ENCODE measurements around the gene GPC5. TPM values are rescaled to one million over a fixed set of nuclear protein-coding genes. Genes with fewer than 3 reads are reported as not detected.

GPC5 gene
- total RNA-seq, 2 experiments from 2014 or later, result 0.63 to 0.66 TPM

DNA sequence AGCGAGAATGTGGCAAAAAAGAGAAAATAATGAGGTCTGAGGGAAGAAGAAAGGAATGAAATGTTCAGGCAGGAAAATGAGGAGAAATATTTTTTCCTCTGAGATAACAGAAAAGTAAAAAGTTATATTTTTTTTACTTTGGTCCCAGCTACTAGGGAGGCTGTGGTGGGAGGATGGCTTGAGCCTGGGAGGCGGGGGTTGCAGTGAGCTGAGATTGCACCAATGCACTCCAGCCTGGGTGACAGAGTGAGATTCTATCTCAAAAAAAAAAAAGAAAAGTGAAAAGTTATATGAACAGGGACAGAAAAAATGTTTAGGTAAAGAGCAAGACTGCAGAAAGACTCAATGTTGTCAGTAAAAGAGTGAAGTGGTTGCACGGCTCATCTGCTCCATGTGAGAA lies 1224.5 kb downstream of the GPC5 start:
- CTCF ChIA-PET, result no interaction called here
- Mint-ChIP-seq H3K27ac (no peak overlapping the region), H3K27me3 (no peaks in the 10 kb centered on the region), H3K9me3 (ENCODE audit: low read depth) (peaks cover 2% of the 10 kb centered on the region), H3K4me1 (no peaks in the 10 kb centered on the region), H3K4me3 (no peak overlapping the region), H3K36me3 (ENCODE audit: low read depth) (no peaks in the 10 kb centered on the region)
- ATAC-seq (no peak), DNase-seq (no peak)
- intact Hi-C loops (cut with DNase I, micrococcal nuclease), result no loop called here
- POLR2A ChIA-PET, result no interaction called here

DNA sequence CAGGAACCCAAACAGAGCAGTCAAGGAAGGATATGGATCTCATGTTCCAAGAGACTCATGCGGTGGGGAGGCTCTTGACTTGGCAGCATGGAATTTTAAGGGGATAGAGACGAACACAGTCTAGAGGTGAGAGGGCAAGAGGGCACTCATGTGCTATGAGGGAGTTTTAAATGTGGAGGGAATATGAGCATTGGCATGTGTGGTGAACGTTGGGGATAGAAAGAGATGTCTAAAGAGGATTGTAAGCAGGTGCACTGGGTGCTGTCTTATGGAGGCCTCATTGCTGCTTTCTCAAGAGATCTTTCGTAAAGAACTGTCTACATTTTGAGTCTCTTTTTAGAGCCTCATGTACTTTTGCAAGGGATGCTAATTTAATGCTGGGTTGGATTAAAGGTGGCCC lies 1227.9 kb downstream of the GPC5 start:
- H3K9me3 Mint-ChIP-seq (ENCODE audit: low read depth), result peaks cover 5% of the 10 kb centered on the region
- no peak overlapping the region for H3K27ac Mint-ChIP-seq
- ATAC-seq, result no peak
- ChIA-PET POLR2A (no interaction called here), CTCF (no interaction called here)
- no peaks in the 10 kb centered on the region for H3K36me3 Mint-ChIP-seq (ENCODE audit: low read depth)
- H3K4me3 Mint-ChIP-seq, result no peak overlapping the region
- intact Hi-C loops (cut with DNase I, micrococcal nuclease), result loop anchor here in 1 of 2 experiments (5.0 kb wide), 1 partner anchor 326 kb away; no protein-coding TSS in a partner anchor
- no peaks in the 10 kb centered on the region for H3K27me3 Mint-ChIP-seq
- no peaks in the 10 kb centered on the region for H3K4me1 Mint-ChIP-seq
- DNase-seq, result no peak

DNA sequence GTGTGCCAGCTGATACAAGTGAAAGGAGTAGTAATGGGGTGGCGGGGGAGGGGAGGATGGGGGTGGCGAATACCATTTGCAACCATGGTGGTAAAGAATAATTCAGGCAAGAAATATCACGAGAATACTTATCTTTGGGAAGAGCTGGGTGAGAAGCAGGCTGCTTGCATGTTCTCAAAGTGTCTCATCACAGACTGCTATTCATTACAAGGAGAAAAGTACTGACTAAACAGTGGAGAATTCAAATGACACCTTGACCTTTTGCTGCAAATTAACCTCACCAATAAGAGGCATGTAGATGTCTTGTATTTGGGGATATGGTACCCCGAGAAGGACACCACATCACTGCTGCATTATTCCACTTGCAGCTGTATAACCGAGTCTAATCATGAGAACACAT lies 1242.5 kb downstream of the GPC5 start:
- Mint-ChIP-seq H3K27ac (no peak overlapping the region), H3K36me3 (ENCODE audit: low read depth) (no peaks in the 10 kb centered on the region), H3K4me1 (no peaks in the 10 kb centered on the region), H3K4me3 (no peak overlapping the region), H3K27me3 (no peaks in the 10 kb centered on the region), H3K9me3 (ENCODE audit: low read depth) (peaks cover 5% of the 10 kb centered on the region)
- POLR2A ChIA-PET, result no interaction called here
- ATAC-seq (no peak), DNase-seq (no peak)
- intact Hi-C loops (cut with DNase I, micrococcal nuclease), result no loop called here
- CTCF ChIA-PET, result no interaction called here

DNA sequence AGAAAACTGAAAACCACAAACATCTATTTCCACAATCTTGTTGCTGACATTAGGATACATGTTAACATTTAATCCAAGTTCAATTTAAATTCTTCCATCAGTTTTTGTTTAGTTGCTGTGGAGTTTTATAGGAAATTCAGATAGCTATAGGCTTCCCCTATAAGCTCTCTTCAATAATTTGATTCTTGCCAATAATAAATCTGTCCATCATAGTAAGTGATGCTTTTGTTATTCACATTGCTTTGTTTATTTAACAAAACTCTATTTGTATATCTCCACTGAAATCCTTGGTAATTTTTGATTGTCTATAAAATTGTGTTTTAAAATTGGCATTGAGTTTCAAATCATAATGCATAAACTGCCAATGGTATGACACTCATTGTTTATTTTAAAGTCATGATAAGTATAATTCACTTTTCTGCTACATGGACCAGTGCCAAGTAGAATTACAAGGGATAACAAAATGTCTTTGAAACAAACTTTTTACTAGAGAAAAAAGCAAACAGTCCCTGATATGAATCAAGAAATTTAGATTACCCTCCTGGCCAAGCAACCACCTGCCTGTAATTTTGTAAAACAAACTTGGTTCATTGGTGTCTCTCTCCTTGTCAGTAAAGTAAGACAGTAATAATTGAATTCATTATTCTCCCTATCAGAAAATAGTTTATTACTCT lies 1250.9 kb downstream of the GPC5 start:
- ChIA-PET CTCF (no interaction called here), POLR2A (no interaction called here)
- no peaks in the 10 kb centered on the region for H3K4me1 Mint-ChIP-seq
- no peak overlapping the region for H3K27ac Mint-ChIP-seq
- no peak for DNase-seq
- peaks cover 2% of the 10 kb centered on the region for H3K9me3 Mint-ChIP-seq (ENCODE audit: low read depth)
- no peaks in the 10 kb centered on the region for H3K27me3 Mint-ChIP-seq
- H3K4me3 Mint-ChIP-seq, result no peak overlapping the region
- ATAC-seq, result no peak
- intact Hi-C loops (cut with DNase I, micrococcal nuclease), result no loop called here
- H3K36me3 Mint-ChIP-seq (ENCODE audit: low read depth), result no peaks in the 10 kb centered on the region

DNA sequence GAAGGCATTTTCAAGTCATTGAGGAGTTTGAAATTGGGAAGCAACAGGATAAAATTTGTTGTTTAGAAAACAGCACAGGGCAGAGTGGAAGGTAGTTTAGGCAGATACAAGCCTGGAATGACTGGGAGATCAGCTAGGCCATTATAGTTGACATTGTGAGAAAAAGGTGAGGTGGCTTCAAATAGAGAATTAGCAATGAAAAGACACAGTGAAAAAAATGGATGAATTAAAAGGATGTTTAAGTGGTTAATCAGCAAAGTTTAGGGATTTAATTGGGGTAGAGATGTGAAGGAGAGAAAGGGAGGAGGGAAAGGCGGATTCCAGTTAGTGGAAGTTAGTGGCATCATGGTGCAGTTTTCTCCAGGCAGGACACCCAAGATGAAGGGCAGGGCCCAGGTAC lies 1257.7 kb downstream of the GPC5 start:
- Mint-ChIP-seq H3K27ac (no peak overlapping the region), H3K4me1 (no peaks in the 10 kb centered on the region), H3K4me3 (no peak overlapping the region), H3K9me3 (ENCODE audit: low read depth) (peaks cover 10% of the 10 kb centered on the region), H3K36me3 (ENCODE audit: low read depth) (no peaks in the 10 kb centered on the region), H3K27me3 (no peaks in the 10 kb centered on the region)
- ATAC-seq, result no peak
- POLR2A ChIA-PET, result no interaction called here
- DNase-seq, result no peak
- CTCF ChIA-PET, result no interaction called here
- intact Hi-C loops (cut with DNase I, micrococcal nuclease), result no loop called here

DNA sequence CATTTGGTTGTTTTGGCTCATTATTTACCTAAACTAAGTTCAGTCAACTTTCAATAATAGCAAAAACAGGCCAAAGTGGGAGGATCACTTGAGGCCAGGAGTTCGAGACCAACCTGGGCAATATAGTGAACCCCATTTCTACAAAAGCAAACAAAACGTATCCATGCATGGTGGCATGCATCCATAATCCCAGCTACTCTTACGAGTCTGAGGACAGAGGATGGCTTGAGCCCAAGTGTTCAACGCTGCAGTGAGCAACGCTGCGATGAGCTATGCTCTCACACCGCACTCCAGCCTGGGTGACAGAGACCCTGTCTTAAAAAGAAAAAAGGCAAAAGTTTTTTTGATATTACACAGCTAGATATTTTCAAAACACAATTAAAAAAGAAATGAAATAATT lies 1258.2 kb downstream of the GPC5 start:
- CTCF ChIA-PET, result no interaction called here

DNA sequence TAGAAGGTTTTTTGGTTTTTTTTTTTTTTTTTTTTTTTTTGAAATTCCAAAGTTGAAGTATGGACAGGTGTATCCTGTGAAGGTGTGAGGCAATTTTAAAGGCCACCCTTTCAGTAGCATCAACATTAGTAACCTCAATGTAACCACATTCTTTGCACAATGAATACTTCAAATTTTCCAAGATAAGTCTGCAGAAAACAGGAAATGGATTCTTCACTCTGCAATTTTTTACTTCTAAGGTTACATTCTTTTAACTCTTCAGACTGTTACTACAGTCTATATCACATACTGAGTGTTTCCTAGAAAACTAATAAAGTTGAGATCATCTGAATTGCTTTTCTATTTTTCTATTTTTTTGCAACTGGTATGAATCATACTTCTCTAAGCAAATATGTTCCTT lies 1259.1 kb downstream of the GPC5 start:
- Mint-ChIP-seq H3K36me3 (ENCODE audit: low read depth) (no peaks in the 10 kb centered on the region), H3K27ac (no peak overlapping the region), H3K4me1 (no peaks in the 10 kb centered on the region), H3K4me3 (no peak overlapping the region), H3K27me3 (no peaks in the 10 kb centered on the region), H3K9me3 (ENCODE audit: low read depth) (peaks cover 10% of the 10 kb centered on the region)
- CTCF ChIA-PET, result no interaction called here
- intact Hi-C loops (cut with DNase I, micrococcal nuclease), result no loop called here
- POLR2A ChIA-PET, result no interaction called here
- DNase-seq (no peak), ATAC-seq (no peak)

More for the DNA sequence above, 1258.2 kb downstream of the GPC5 start:
- ATAC-seq (no peak), DNase-seq (no peak)
- H3K27ac Mint-ChIP-seq, result no peak overlapping the region
- no peaks in the 10 kb centered on the region for H3K4me1 Mint-ChIP-seq
- intact Hi-C loops (cut with DNase I, micrococcal nuclease), result no loop called here
- H3K4me3 Mint-ChIP-seq, result no peak overlapping the region
- no peaks in the 10 kb centered on the region for H3K36me3 Mint-ChIP-seq (ENCODE audit: low read depth)
- H3K9me3 Mint-ChIP-seq (ENCODE audit: low read depth), result peaks cover 10% of the 10 kb centered on the region
- POLR2A ChIA-PET, result no interaction called here
- H3K27me3 Mint-ChIP-seq, result no peaks in the 10 kb centered on the region

DNA sequence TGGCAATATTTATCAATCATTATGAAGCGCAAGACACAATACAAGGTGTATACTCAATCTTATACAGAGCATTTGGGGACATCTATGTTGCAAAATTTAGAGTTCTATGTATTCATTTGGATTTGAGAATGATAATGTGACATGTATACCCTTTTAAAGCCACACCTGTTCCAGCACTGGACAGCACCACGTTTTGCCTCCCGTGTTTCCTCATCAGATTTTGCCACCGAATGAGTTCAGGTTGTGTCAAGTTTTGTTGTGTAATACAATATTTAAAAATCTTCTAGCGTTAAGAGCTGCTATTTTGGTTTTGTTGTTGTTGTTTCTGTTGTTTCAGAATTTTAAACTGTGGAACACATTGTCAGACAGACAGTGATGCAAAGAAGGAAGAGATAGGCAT lies 1259.9 kb downstream of the GPC5 start:
- ChIA-PET CTCF (no interaction called here), POLR2A (no interaction called here)
- Mint-ChIP-seq H3K27ac (no peak overlapping the region), H3K36me3 (ENCODE audit: low read depth) (no peaks in the 10 kb centered on the region), H3K4me3 (no peak overlapping the region), H3K4me1 (no peaks in the 10 kb centered on the region), H3K9me3 (ENCODE audit: low read depth) (peaks cover 10% of the 10 kb centered on the region), H3K27me3 (no peaks in the 10 kb centered on the region)
- ATAC-seq (no peak), DNase-seq (no peak)
- intact Hi-C loops (cut with DNase I, micrococcal nuclease), result no loop called here

DNA sequence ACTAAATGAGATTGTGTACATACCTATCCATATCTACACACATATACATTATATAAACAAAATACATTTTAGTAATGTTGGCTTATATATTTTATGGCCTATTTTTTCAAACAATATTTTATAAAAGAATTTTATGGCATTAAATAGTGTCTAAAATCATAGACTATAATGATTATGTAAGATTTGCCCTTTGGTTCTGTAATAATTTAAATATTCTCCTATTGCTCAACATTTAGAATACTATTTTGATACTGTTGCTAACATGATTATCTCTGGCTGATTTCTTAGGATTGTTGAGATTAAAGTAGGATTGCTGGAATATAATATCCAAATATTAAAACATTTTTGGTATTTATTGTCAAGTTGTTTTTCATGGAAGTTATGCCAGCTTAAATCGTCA lies 1263.0 kb downstream of the GPC5 start:
- intact Hi-C loops (cut with DNase I, micrococcal nuclease), result no loop called here
- ATAC-seq (no peak), DNase-seq (no peak)
- Mint-ChIP-seq H3K4me3 (no peak overlapping the region), H3K27ac (no peak overlapping the region), H3K36me3 (ENCODE audit: low read depth) (no peaks in the 10 kb centered on the region), H3K9me3 (ENCODE audit: low read depth) (peaks cover 12% of the 10 kb centered on the region), H3K4me1 (no peaks in the 10 kb centered on the region), H3K27me3 (no peaks in the 10 kb centered on the region)
- ChIA-PET POLR2A (no interaction called here), CTCF (interaction anchor here (0.6 kb wide), 1 partner anchor 284 kb away, joined by 3 read pairs; no protein-coding TSS in a partner anchor)

DNA sequence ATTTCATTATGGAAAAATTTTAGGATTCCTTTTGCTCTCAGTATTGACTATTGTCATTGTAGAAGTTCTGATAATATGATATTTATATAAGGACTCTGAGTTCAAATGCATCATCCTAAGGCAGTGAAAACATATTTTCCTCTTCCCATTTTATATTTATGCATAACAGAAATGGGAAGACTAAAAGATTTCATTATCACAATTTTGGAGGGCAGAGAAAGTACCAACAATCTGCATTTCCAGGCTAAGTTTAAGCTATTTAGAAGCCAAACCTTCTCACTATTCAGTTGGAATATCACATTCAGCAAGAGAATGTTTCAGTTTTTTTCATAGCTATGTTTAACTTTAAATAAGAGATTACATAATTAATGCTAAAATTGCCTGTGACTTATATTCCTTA lies 1269.7 kb downstream of the GPC5 start:
- Mint-ChIP-seq H3K9me3 (ENCODE audit: low read depth) (peaks cover 10% of the 10 kb centered on the region), H3K27ac (no peak overlapping the region), H3K4me1 (no peaks in the 10 kb centered on the region), H3K27me3 (no peaks in the 10 kb centered on the region), H3K36me3 (ENCODE audit: low read depth) (no peaks in the 10 kb centered on the region), H3K4me3 (no peak overlapping the region)
- CTCF ChIA-PET, result no interaction called here
- ATAC-seq (no peak), DNase-seq (no peak)
- intact Hi-C loops (cut with DNase I, micrococcal nuclease), result no loop called here
- POLR2A ChIA-PET, result no interaction called here

DNA sequence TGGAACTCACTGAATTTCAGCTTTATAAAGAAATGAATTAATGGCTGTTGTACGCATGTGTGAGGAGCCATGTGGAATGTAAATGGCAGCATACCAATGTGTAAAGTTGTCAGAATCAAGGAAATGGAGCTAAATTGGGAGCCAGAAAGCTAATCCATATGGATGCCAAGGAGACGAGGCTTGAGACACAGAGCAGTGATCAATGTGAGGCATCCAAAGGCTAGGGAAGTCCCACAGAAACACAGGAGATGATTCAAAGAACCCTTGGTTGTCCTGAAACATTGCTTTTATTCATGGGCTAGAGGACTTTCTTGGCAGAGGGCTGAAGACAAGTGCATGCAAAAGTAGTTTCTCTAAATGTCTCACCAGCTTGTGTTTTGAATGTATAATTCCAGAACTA lies 1271.7 kb downstream of the GPC5 start:
- no peak overlapping the region for H3K4me3 Mint-ChIP-seq
- POLR2A ChIA-PET, result no interaction called here
- CTCF ChIA-PET, result no interaction called here
- ATAC-seq (no peak), DNase-seq (no peak)
- H3K4me1 Mint-ChIP-seq, result no peaks in the 10 kb centered on the region
- H3K36me3 Mint-ChIP-seq (ENCODE audit: low read depth), result no peaks in the 10 kb centered on the region
- H3K9me3 Mint-ChIP-seq (ENCODE audit: low read depth), result peaks cover 11% of the 10 kb centered on the region
- H3K27ac Mint-ChIP-seq, result no peak overlapping the region
- intact Hi-C loops (cut with DNase I, micrococcal nuclease), result no loop called here
- no peaks in the 10 kb centered on the region for H3K27me3 Mint-ChIP-seq

DNA sequence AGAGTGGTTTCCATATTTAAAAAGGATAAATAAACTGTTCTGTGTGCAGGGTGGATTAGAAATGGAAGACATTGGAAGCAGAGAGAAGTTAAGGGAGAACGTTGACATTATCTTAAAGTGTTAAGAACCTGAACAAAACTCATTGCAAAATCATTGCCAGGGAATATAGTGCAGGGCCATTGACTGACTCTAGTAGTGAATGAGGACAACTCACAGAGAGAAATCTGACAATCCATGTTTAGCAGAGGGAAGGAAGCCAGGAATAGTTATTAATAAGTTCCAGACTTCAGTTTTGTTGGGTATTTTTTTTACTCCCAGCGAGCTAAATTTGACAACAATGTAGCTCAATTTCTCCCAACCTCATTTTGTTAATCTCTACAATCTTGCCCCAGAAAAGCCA lies 1273.4 kb downstream of the GPC5 start:
- H3K4me3 Mint-ChIP-seq, result no peak overlapping the region
- H3K36me3 Mint-ChIP-seq (ENCODE audit: low read depth), result no peaks in the 10 kb centered on the region
- DNase-seq (no peak), ATAC-seq (no peak)
- H3K4me1 Mint-ChIP-seq, result no peaks in the 10 kb centered on the region
- peaks cover 11% of the 10 kb centered on the region for H3K9me3 Mint-ChIP-seq (ENCODE audit: low read depth)
- H3K27me3 Mint-ChIP-seq, result no peaks in the 10 kb centered on the region
- POLR2A ChIA-PET, result no interaction called here
- CTCF ChIA-PET, result no interaction called here
- intact Hi-C loops (cut with DNase I, micrococcal nuclease), result no loop called here
- H3K27ac Mint-ChIP-seq, result no peak overlapping the region

DNA sequence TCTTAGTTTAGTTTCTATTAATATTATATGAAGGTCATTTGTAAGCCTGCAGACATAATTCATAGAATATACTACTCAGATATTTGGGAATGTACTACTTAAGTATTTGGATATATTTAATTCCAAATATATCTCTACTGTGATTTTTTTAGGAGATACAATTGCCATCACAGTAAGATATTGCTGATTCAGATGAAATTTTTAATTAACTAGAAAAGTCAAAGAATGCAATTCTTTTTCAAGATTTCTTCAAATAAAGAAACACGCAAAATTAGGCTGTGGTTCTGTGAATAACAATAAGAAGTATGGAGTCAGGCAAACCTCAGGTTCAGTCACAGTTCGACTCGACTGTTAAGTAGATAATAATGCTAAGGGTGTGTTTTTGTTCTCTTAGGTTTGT lies 1277.8 kb downstream of the GPC5 start:
- DNase-seq (no peak), ATAC-seq (no peak)
- no peaks in the 10 kb centered on the region for H3K36me3 Mint-ChIP-seq (ENCODE audit: low read depth)
- H3K27ac Mint-ChIP-seq, result no peak overlapping the region
- H3K9me3 Mint-ChIP-seq (ENCODE audit: low read depth), result peaks cover 8% of the 10 kb centered on the region
- POLR2A ChIA-PET, result no interaction called here
- H3K4me1 Mint-ChIP-seq, result no peaks in the 10 kb centered on the region
- no peaks in the 10 kb centered on the region for H3K27me3 Mint-ChIP-seq
- CTCF ChIA-PET, result no interaction called here
- no peak overlapping the region for H3K4me3 Mint-ChIP-seq
- intact Hi-C loops (cut with DNase I, micrococcal nuclease), result no loop called here
